HEK293T (cell line): ENCODE data around the gene RTN4RL1.

Experiments
- CTCF ChIA-PET: fragments of 350-600 bp; formaldehyde crosslinking; extraction: SDS; loops from one replicate; lab custom pipeline; 2021; ENCODE audit warnings: antibody characterized with exemption, inconsistent platforms; lab: Yijun Ruan, JAX
- POLR2A ChIA-PET: fragments of 350-600 bp; formaldehyde crosslinking; extraction: SDS; loops from one replicate; lab custom pipeline; 2020; ENCODE audit warnings: antibody characterized with exemption, inconsistent platforms; lab: Yijun Ruan, JAX
- DNase-seq: peaks from one replicate; pipeline ENCODE4 v3.0.0; 2012; ENCODE audit warnings: mixed read lengths; ENCODE audit errors: extremely low spot score
- ARNT ChIP-seq: fragments of 450-650 bp; IDR thresholded peaks from 2 replicates; pipeline ENCODE4 v1.6.1; 2017; ENCODE audit warnings: mild to moderate bottlenecking
- BHLHE40 ChIP-seq: fragments of 450-650 bp; IDR thresholded peaks from 2 replicates; pipeline ENCODE4 v1.6.1; 2016; ENCODE audit warnings: mild to moderate bottlenecking, moderate library complexity, borderline replicate concordance
- CTBP1 ChIP-seq: fragments of 450-650 bp; IDR thresholded peaks from 2 replicates; pipeline ENCODE4 v1.6.1; 2016; ENCODE audit warnings: borderline replicate concordance
- ELF4 ChIP-seq: fragments of 450-650 bp; IDR thresholded peaks from 2 replicates; pipeline ENCODE4 v1.6.1; 2017; ENCODE audit warnings: antibody characterized with exemption
- FOXA1 ChIP-seq: fragments of 450-650 bp; IDR thresholded peaks from 2 replicates; pipeline ENCODE4 v1.6.1; 2016; ENCODE audit warnings: mild to moderate bottlenecking
- FOXK2 ChIP-seq: fragments of 450-650 bp; IDR thresholded peaks from 2 replicates; pipeline ENCODE4 v1.6.1; 2016; ENCODE audit warnings: mild to moderate bottlenecking
- FOXM1 ChIP-seq: fragments of 450-650 bp; IDR thresholded peaks from 2 replicates; pipeline ENCODE4 v1.6.1; 2017; ENCODE audit warnings: mild to moderate bottlenecking, borderline replicate concordance
- HDGF ChIP-seq: fragments of 450-650 bp; IDR thresholded peaks from 2 replicates; pipeline ENCODE4 v1.6.1; 2017; ENCODE audit warnings: antibody characterized with exemption, borderline replicate concordance
- L3MBTL2 ChIP-seq: fragments of 450-650 bp; conservative IDR thresholded peaks from 2 replicates; pipeline ENCODE4 v1.6.1; 2016; ENCODE audit warnings: mild to moderate bottlenecking
- LEF1 ChIP-seq: fragments of 450-650 bp; IDR thresholded peaks from 2 replicates; pipeline ENCODE4 v1.6.1; 2017; ENCODE audit warnings: mild to moderate bottlenecking, borderline replicate concordance
- NFRKB ChIP-seq: fragments of 450-650 bp; IDR thresholded peaks from 2 replicates; pipeline ENCODE4 v1.6.1; 2016; ENCODE audit warnings: mild to moderate bottlenecking, moderate library complexity
- PKNOX1 ChIP-seq: fragments of 450-650 bp; IDR thresholded peaks from 2 replicates; pipeline ENCODE4 v1.6.1; 2016
- SP1 ChIP-seq: fragments of 450-650 bp; IDR thresholded peaks from 2 replicates; pipeline ENCODE4 v1.6.1; 2017
- SUZ12 ChIP-seq: fragments of 450-650 bp; IDR thresholded peaks from 2 replicates; pipeline ENCODE4 v1.6.1; 2016; ENCODE audit warnings: mild to moderate bottlenecking
- TARDBP ChIP-seq: fragments of 450-650 bp; IDR thresholded peaks from 2 replicates; pipeline ENCODE4 v1.6.1; 2016
- ZNF384 ChIP-seq: fragments of 450-650 bp; IDR thresholded peaks from 2 replicates; pipeline ENCODE4 v1.6.1; 2016

RTN4RL1 gene

DNA sequence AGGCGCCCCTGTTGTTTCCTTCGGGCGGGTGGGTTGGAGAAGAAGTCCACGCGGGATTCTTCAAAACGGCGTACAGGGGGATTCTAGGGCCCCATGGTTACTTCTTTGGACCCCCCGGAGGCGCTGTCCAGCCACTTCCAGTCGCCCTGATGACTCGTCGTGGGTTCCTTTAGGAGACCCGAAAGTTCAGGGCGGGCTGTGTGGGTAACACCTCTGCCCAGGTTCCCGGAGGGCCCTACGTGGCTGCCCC is 29.1 kb upstream of the RTN4RL1 start:
- ChIA-PET CTCF (interaction anchor here (0.5 to 2.2 kb wide), 13 partner anchors 8 to 249 kb away, joined by 3 to 27 read pairs (median 3); partner anchors contain the start of genes SMG6 and SRR), POLR2A (no interaction called here)
- TF ChIP-seq TARDBP = no peak
- no peak for TF ChIP-seq FOXM1
- no peak for TF ChIP-seq FOXA1
- no peak for TF ChIP-seq BHLHE40
- TF ChIP-seq PKNOX1 = no peak
- TF ChIP-seq FOXK2 = no peak
- no peak for TF ChIP-seq SUZ12
- TF ChIP-seq LEF1 = no peak
- no peak for TF ChIP-seq ELF4
- TF ChIP-seq L3MBTL2 = no peak; the same call in 1 of the 2 replicates
- TF ChIP-seq NFRKB = no peak
- TF ChIP-seq ZNF384 = no peak
- no peak for TF ChIP-seq ARNT
- no peak for TF ChIP-seq CTBP1
- no peak for TF ChIP-seq HDGF
- TF ChIP-seq SP1 = no peak
- DNase-seq = no peak

GRCh38 chr17:2053380-2054261 is 28.5 kb upstream of the RTN4RL1 start:
- CTCF ChIA-PET = interaction anchor here (0.5 to 2.2 kb wide), 9 partner anchors 21 to 250 kb away, joined by 3 to 27 read pairs (median 4); partner anchors contain the start of genes SMG6 and SRR
- POLR2A ChIA-PET = no interaction called here
- peak; percentile 67 for DNase-seq
- TF ChIP-seq LEF1 (no peak), FOXM1 (no peak), HDGF (no peak), CTBP1 (no peak), ZNF384 (no peak), BHLHE40 (no peak), NFRKB (no peak), ELF4 (no peak), L3MBTL2 (no peak), TARDBP (no peak), PKNOX1 (no peak), ARNT (no peak), FOXK2 (no peak), SP1 (no peak), FOXA1 (no peak), SUZ12 (no peak)

- no peak for TF ChIP-seq L3MBTL2
- no peak for TF ChIP-seq HDGF
- TF ChIP-seq ZNF384 = no peak
- TF ChIP-seq PKNOX1 = no peak
- no peak for TF ChIP-seq ELF4
- ChIA-PET POLR2A (no interaction called here), CTCF (interaction anchor here (0.6 to 1.8 kb wide), 2 partner anchors 13 to 193 kb away, joined by 3 to 5 read pairs; no protein-coding TSS in a partner anchor)
- DNase-seq = no peak
Measured at GRCh38 chr17:2051933-2052559, 26.9 kb upstream of the RTN4RL1 start.

GRCh38 chr17:2051061-2051932 is 26.2 kb upstream of the RTN4RL1 start:
- CTCF ChIA-PET = interaction anchor here (0.5 to 1.8 kb wide), 3 partner anchors 124 to 194 kb away, joined by 3 to 5 read pairs (median 3); no protein-coding TSS in a partner anchor
- DNase-seq = peak; percentile 25
- POLR2A ChIA-PET = interaction anchor here (1.0 to 1.5 kb wide), 2 partner anchors 11 to 350 kb away, joined by 3 to 5 read pairs; no protein-coding TSS in a partner anchor
- TF ChIP-seq CTBP1 (no peak), FOXM1 (no peak), SUZ12 (no peak), NFRKB (no peak), LEF1 (no peak), PKNOX1 (no peak), BHLHE40 (no peak), FOXA1 (no peak), SP1 (no peak), ARNT (no peak), ELF4 (no peak), FOXK2 (no peak), L3MBTL2 (no peak), HDGF (no peak), ZNF384 (no peak), TARDBP (no peak)
